OCI-LY3 (cell line): ENCODE data around the gene MDP1.
"Not testable (repeated sequence)": the region's sequence is repeated elsewhere in the genome, so short reads cannot be mapped to it uniquely, and the experiment has no call there.

ENCODE experiments used
- H2AFZ ChIP-seq: fragments of 200-600, 300-600 bp; shearing (Covaris generic); 2 replicates; pipeline ENCODE4 v1.6.0; 2014; ENCODE audit warnings: antibody characterized with exemption, low read depth, low read length
- H3K27ac ChIP-seq: fragments of 200-600, 300-600 bp; sonication (generic); 2 replicates; pipeline ENCODE4 v1.5.1; 2014; ENCODE audit warnings: mild to moderate bottlenecking, low read length, moderate library complexity, mixed read lengths
- H3K27me3 ChIP-seq: fragments of 200-600, 300-600 bp; sonication (generic); 2 replicates; pipeline ENCODE4 v1.6.1; 2014; ENCODE audit warnings: low read depth, low read length, mixed read lengths
- H3K36me3 ChIP-seq: fragments of 200-600, 300-600 bp; sonication (generic); replicated peaks from 2 replicates; pipeline ENCODE3; 2014; ENCODE audit warnings: low read depth, low read length, mixed read lengths
- H3K4me1 ChIP-seq: fragments of 300-600, 200-600 bp; sonication (generic); 2 replicates; pipeline ENCODE4 v1.6.1; 2014; ENCODE audit warnings: low read length, mixed read lengths
- H3K4me2 ChIP-seq: fragments of 200-600, 300-600 bp; sonication (generic); 2 replicates; pipeline ENCODE4 v1.6.1; 2014; ENCODE audit warnings: low read length, mixed read lengths
- H3K4me3 ChIP-seq: fragments of 300-600, 200-600 bp; sonication (generic); 2 replicates; pipeline ENCODE4 v1.5.1; 2014; ENCODE audit warnings: antibody characterized with exemption, mild to moderate bottlenecking, low read length, moderate library complexity
- H3K79me2 ChIP-seq: fragments of 300-600, 200-600 bp; shearing (Covaris generic); 2 replicates; pipeline ENCODE4 v1.6.1; 2014; ENCODE audit warnings: mild to moderate bottlenecking, low read length, mixed read lengths
- H3K9ac ChIP-seq: fragments of 300-600, 200-600 bp; shearing (Covaris generic); 2 replicates; pipeline ENCODE4 v1.6.0; 2014; ENCODE audit warnings: mild to moderate bottlenecking, low read length, moderate library complexity
- H3K9me3 ChIP-seq: fragments of 200-600, 300-600 bp; shearing (Covaris generic); 2 replicates; pipeline ENCODE4 v1.6.1; 2014; ENCODE audit warnings: low read length, mixed read lengths; ENCODE audit not compliant: insufficient read depth
- H4K20me1 ChIP-seq: fragments of 200-600, 300-600 bp; sonication (generic); 2 replicates; pipeline ENCODE4 v1.6.1; 2016; ENCODE audit warnings: low read length, mixed read lengths; ENCODE audit not compliant: insufficient read depth
- EZH2phosphoT487 ChIP-seq: fragments of 200-600 bp; shearing (Covaris generic); IDR thresholded peaks from 2 replicates; pipeline ENCODE4 v1.6.1; 2018; ENCODE audit warnings: antibody characterized with exemption, mixed run types, low read depth
- TF ChIP-seq, protein P1 (sequence below): fragments of 200-600, 300-600 bp; sonication (generic); IDR thresholded peaks from 2 replicates; pipeline ENCODE4 v1.5.1; 2014; ENCODE audit warnings: antibody characterized with exemption, low read length, low read depth

Gene MDP1

DNA sequence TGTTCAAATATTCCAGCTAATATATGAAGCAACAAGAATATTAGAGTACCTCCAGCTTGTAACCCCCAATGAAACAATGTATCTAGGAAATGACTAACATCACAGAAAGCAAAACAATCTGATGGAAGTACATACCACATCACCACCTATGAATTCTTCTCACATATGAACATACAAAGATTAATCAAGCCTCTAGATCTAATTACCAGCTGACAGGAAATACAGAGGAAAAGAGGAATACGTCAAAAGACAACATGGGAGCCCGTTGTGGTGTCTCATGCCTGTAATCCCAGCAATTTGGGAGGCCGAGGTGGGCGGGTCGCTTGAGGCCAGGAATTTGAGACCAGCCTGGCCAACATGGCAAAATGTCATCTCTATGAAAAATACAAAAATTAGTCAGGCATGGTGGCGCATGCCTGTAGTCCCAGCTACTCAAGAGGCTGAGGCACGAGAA, 8.8 kb upstream of the MDP1 start:
- Histone ChIP-seq H3K9ac (no peak overlapping the region), H3K4me3 (no peak overlapping the region), H3K79me2 (peaks cover 62% of the 10 kb centered on the region), H3K9me3 (no peaks in the 10 kb centered on the region), H3K27ac (no peak overlapping the region), H2AFZ (no peak overlapping the region), H3K27me3 (no peaks in the 10 kb centered on the region), H3K36me3 (peaks cover 4% of the 10 kb centered on the region), H4K20me1 (no peaks in the 10 kb centered on the region), H3K4me2 (no peak overlapping the region), H3K4me1 (no peaks in the 10 kb centered on the region)
- no peak for TF ChIP-seq EZH2phosphoT487
- TF ChIP-seq, protein P1, sequence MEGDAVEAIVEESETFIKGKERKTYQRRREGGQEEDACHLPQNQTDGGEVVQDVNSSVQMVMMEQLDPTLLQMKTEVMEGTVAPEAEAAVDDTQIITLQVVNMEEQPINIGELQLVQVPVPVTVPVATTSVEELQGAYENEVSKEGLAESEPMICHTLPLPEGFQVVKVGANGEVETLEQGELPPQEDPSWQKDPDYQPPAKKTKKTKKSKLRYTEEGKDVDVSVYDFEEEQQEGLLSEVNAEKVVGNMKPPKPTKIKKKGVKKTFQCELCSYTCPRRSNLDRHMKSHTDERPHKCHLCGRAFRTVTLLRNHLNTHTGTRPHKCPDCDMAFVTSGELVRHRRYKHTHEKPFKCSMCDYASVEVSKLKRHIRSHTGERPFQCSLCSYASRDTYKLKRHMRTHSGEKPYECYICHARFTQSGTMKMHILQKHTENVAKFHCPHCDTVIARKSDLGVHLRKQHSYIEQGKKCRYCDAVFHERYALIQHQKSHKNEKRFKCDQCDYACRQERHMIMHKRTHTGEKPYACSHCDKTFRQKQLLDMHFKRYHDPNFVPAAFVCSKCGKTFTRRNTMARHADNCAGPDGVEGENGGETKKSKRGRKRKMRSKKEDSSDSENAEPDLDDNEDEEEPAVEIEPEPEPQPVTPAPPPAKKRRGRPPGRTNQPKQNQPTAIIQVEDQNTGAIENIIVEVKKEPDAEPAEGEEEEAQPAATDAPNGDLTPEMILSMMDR: no peak

DNA sequence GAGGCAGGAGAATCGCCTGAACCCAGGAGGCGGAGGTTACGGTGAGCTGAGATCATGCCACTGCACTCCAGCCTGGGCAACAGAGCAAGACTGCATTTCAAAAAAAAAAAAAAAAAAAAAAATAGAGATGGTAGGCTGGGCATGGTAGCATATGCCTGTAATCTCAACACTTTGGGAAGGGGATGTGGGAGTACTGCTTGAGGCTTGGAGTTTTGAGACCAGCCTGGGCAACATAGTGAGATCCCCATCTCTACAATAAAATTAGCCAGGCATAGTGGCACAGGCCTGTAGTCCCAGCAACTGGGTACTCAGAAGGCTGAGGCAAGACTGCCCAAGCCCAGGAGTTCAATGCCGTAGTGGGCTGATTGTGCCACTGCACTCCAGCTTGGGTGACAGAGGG, 7.1 kb upstream of the MDP1 start:
- not testable (repeated sequence) for H3K4me3 ChIP-seq, H3K9ac ChIP-seq, H3K4me2 ChIP-seq, H2AFZ ChIP-seq, H3K4me1 ChIP-seq, H3K27ac ChIP-seq, H4K20me1 ChIP-seq, H3K36me3 ChIP-seq, H3K27me3 ChIP-seq, H3K9me3 ChIP-seq
- H3K79me2 ChIP-seq: peaks cover 56% of the 10 kb centered on the region

DNA sequence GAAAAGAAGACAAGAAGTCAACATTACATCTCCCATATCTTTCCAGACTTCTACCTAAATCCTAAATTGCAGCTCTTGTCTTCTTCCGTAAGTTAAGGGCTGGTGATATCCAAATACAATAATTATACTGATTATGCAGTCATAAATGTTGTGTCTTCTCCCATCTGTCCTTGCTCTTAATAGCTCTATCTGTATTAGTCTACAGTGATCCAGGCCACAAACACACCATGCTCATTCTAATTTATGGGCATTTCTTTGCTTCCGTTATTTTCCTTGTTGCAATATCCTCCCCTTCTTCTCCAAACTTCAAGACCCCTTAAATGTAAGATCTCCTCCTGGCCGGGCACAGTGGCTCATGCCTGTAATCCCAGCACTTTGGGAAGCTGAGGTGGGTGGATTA, 3.7 kb upstream of the MDP1 start:
- Histone ChIP-seq H3K9me3 (no peaks in the 10 kb centered on the region), H2AFZ (no peak overlapping the region), H3K4me3 (no peak overlapping the region), H3K36me3 (no peaks in the 10 kb centered on the region), H4K20me1 (no peaks in the 10 kb centered on the region), H3K4me1 (peaks cover 10% of the 10 kb centered on the region; the same call in 1 of the 2 replicates), H3K27ac (no peak overlapping the region), H3K9ac (no peak overlapping the region), H3K27me3 (no peaks in the 10 kb centered on the region), H3K79me2 (peaks cover 32% of the 10 kb centered on the region), H3K4me2 (no peak overlapping the region)
- TF ChIP-seq EZH2phosphoT487: no peak
- TF ChIP-seq, protein P1: no peak

DNA sequence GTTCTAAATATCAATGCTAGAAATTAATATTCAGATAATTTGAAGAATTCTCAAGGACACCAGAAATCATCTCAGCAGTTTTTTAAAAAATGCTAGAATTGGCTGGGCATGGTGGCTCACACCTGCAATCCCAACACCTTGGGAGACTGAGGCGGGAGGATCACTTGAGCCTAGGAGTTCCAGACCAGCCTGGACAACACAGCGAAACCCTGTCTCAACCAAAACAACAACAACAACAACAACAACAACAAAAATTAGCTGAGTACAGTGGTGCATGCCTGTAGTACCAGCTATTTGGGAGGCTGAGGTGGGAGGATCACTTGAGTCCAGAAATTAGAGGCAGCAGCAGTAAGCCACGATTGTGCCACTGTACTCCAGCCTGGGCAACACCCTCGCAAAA, 3.2 kb upstream of the MDP1 start:
- peaks cover 14% of the 10 kb centered on the region for H3K4me1 ChIP-seq
- TF ChIP-seq, protein P1: no peak
- TF ChIP-seq EZH2phosphoT487: no peak
- no peak overlapping the region for H3K4me3 ChIP-seq
- no peaks in the 10 kb centered on the region for H3K9me3 ChIP-seq
- H4K20me1 ChIP-seq: no peaks in the 10 kb centered on the region
- H3K27ac ChIP-seq: no peak overlapping the region
- no peak overlapping the region for H2AFZ ChIP-seq
- H3K36me3 ChIP-seq: no peaks in the 10 kb centered on the region
- H3K4me2 ChIP-seq: no peak overlapping the region
- no peak overlapping the region for H3K9ac ChIP-seq
- peaks cover 27% of the 10 kb centered on the region for H3K79me2 ChIP-seq
- no peaks in the 10 kb centered on the region for H3K27me3 ChIP-seq

DNA sequence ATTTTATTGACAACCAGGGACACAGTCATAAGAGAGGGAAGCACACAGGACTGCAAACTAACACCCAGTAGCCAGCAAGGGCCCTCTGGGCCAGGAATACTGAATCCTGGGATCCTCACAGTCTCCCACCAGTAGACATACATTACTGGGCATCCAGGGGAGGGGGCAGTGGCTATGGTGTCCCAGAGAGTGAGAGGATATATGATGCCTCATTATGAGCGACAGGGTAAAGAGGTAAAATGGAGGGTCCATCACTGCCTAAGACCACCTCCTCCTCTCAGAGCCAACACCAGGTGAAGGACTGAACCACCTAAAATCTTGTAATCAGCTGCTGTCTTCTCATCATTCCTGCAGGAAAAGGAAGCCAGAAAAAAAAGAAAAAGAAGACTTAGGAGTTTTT, 1.0 kb upstream of the MDP1 start:
- H3K9ac ChIP-seq, H3K4me2 ChIP-seq, H4K20me1 ChIP-seq, H3K9me3 ChIP-seq, H3K36me3 ChIP-seq, H2AFZ ChIP-seq, H3K27me3 ChIP-seq, H3K4me3 ChIP-seq, H3K27ac ChIP-seq: not testable (repeated sequence)
- H3K79me2 ChIP-seq: peaks cover 27% of the 10 kb centered on the region
- H3K4me1 ChIP-seq: peaks cover 20% of the 10 kb centered on the region
